ENCODE measurements around the gene FXYD2.

DNA sequence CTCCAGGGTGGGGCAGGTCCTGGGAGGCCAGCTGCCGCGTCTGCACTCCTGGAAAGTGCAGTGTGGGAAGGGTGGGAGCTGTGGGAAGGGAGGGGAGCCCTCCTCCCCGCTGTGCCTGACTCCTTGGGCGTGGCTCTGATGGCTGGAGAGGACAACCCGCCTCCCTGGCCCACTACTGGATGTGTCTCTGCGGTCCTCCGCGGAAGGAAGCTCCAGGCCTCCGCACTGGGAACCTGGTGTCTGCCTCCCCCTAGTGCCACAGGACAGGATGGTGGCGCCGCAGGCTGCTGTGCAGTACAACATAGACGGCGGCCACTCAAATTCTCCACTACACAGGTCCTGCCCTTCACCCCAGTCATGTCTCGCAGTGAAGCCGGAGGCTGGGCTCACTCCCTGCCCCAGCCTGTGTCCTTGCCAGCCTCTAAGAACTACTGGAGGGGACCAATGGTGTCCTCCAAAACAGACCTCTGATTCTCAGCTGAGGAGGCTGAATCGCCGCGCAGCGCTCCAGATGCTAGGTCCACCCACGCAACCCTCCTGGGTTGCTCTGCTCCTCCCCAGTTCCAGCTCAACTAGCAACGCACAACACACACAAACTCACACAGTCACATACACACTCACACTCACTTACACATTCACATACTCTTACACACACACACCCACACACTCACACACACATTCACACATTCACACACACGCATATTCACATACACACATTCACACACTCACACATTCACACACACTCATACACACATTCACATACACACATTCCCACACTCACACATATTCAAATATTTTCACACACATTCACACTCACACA, 15.1 kb downstream of the FXYD2 start:
- TF ChIP-seq POLR2AphosphoS5 (IDR thresholded peaks at IDR 0.05; ENCODE audit: insufficient read depth in 1 of 2, low read depth in 1 of 2), result no peak
- TF ChIP-seq, protein P1, sequence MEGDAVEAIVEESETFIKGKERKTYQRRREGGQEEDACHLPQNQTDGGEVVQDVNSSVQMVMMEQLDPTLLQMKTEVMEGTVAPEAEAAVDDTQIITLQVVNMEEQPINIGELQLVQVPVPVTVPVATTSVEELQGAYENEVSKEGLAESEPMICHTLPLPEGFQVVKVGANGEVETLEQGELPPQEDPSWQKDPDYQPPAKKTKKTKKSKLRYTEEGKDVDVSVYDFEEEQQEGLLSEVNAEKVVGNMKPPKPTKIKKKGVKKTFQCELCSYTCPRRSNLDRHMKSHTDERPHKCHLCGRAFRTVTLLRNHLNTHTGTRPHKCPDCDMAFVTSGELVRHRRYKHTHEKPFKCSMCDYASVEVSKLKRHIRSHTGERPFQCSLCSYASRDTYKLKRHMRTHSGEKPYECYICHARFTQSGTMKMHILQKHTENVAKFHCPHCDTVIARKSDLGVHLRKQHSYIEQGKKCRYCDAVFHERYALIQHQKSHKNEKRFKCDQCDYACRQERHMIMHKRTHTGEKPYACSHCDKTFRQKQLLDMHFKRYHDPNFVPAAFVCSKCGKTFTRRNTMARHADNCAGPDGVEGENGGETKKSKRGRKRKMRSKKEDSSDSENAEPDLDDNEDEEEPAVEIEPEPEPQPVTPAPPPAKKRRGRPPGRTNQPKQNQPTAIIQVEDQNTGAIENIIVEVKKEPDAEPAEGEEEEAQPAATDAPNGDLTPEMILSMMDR (IDR thresholded peaks at IDR 0.05), result peak in 2 of 3 experiments; percentile 30 to 35

All from vagina (tissue), 2 donors.